ENCODE data around the gene ACACB.

The ACACB gene

DNA sequence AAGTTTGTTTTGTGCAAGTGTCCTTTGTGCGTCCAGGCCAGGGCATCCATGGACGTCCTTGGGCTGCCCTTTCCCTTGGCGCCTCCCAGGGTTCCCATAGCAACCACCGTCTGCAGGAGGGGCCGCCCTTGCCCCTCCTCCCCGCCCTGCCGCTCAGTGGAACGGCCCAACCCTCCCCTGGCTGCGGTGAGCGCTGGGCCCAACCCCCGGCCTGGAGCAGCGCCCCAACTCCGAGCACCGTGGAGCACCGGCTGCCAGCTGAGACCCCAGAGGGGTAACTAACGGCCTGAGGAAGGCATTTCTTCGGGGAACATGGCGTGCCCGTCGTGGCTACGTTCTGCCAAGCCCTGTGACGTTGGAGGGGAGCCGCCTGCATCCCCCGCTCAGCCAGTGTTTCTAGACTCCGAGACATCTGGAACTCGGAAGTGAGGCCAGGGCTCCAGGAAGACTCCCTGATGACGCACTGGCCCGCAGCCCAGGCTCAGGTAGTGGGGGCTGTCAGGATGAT is 5.3 kb upstream of the ACACB start:
- Histone ChIP-seq H3K27ac (ENCODE audit: low read length) (no peak overlapping the region), H3K4me3 (ENCODE audit: low read length) (peak overlapping the region; percentile 66; the same call in 1 of the 2 replicates), H3K9me3 (ENCODE audit: insufficient read depth, low read depth, low read length) (no peaks in the 10 kb centered on the region), H3K9ac (ENCODE audit: low read depth, low read length) (peak overlapping the region; percentile 63; the same call in 1 of the 2 replicates), H3K36me3 (ENCODE audit: insufficient read depth, low read depth, low read length) (peaks cover 42% of the 10 kb centered on the region), H3K4me1 (ENCODE audit: insufficient read depth, low read length) (peaks cover 10% of the 10 kb centered on the region; the same call in 1 of the 2 replicates), H3K27me3 (ENCODE audit: insufficient read depth, low read length) (no peaks in the 10 kb centered on the region)

- Histone ChIP-seq H3K27ac (ENCODE audit: low read length) (no peak overlapping the region), H3K9ac (ENCODE audit: low read depth, low read length) (no peak overlapping the region), H3K36me3 (ENCODE audit: insufficient read depth, low read depth, low read length) (peaks cover 25% of the 10 kb centered on the region), H3K4me3 (ENCODE audit: low read length) (no peak overlapping the region), H3K4me1 (ENCODE audit: insufficient read depth, low read length) (peaks cover 12% of the 10 kb centered on the region; the same call in 1 of the 2 replicates), H3K27me3 (ENCODE audit: insufficient read depth, low read length) (no peaks in the 10 kb centered on the region), H3K9me3 (ENCODE audit: insufficient read depth, low read depth, low read length) (no peaks in the 10 kb centered on the region)
Observed at GRCh38 chr12:109112720-109113465, 3.5 kb upstream of the ACACB start.

GRCh38 chr12:109113661-109114321 is 2.6 kb upstream of the ACACB start:
- no peaks in the 10 kb centered on the region for H3K9me3 ChIP-seq (ENCODE audit: insufficient read depth, low read depth, low read length)
- H3K4me1 ChIP-seq (ENCODE audit: insufficient read depth, low read length) = peaks cover 12% of the 10 kb centered on the region; the same call in 1 of the 2 replicates
- H3K9ac ChIP-seq (ENCODE audit: low read depth, low read length) = no peak overlapping the region
- H3K4me3 ChIP-seq (ENCODE audit: low read length) = no peak overlapping the region
- H3K27me3 ChIP-seq (ENCODE audit: insufficient read depth, low read length) = no peaks in the 10 kb centered on the region
- H3K27ac ChIP-seq (ENCODE audit: low read length) = no peak overlapping the region
- H3K36me3 ChIP-seq (ENCODE audit: insufficient read depth, low read depth, low read length) = peaks cover 16% of the 10 kb centered on the region

DNA sequence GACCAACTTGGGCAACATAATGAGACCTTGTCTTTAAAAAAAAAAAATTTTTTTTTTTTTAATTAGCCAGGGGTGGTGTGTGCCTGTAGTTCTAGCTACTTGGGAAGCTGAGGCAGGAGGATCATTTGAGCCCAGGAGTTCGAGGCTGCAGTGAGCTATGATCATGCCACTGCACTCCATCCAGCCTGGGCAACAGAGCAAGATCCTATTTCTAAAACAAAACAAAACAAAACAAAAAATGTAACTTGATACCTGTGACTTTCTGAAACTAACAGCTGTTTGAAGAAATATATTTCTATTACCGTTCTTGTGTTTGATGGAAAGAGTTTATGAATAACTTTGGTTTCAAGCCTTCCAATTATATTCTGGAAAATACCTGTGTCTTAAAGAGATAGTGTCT is 1.7 kb upstream of the ACACB start:
- Histone ChIP-seq H3K36me3 (ENCODE audit: insufficient read depth, low read depth, low read length) (peaks cover 10% of the 10 kb centered on the region), H3K4me3 (ENCODE audit: low read length) (no peak overlapping the region), H3K27me3 (ENCODE audit: insufficient read depth, low read length) (no peaks in the 10 kb centered on the region), H3K27ac (ENCODE audit: low read length) (no peak overlapping the region), H3K9me3 (ENCODE audit: insufficient read depth, low read depth, low read length) (no peaks in the 10 kb centered on the region), H3K4me1 (ENCODE audit: insufficient read depth, low read length) (peaks cover 12% of the 10 kb centered on the region; the same call in 1 of the 2 replicates), H3K9ac (ENCODE audit: low read depth, low read length) (no peak overlapping the region)

DNA sequence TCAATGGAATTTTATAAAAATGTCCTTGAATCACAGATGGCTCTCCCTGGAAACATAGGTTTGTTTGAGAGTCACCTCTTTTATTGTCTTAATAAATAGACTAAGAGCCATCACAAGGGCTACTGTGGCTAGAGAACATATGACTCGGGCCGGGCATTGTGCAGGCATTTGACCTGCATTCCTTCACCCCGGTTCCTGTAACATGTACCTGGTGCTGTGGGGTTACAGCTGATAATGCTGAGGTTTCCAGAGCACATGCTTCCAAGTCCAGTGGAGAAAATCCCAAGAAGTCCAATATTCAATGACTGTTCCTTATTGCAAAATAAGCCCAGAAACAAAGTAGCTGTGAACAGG is 1.0 kb upstream of the ACACB start:
- no peak overlapping the region for H3K27ac ChIP-seq (ENCODE audit: low read length)
- no peaks in the 10 kb centered on the region for H3K27me3 ChIP-seq (ENCODE audit: insufficient read depth, low read length)
- peaks cover 3% of the 10 kb centered on the region; the same call in 1 of the 2 replicates for H3K36me3 ChIP-seq (ENCODE audit: insufficient read depth, low read depth, low read length)
- no peak overlapping the region for H3K9ac ChIP-seq (ENCODE audit: low read depth, low read length)
- H3K9me3 ChIP-seq (ENCODE audit: insufficient read depth, low read depth, low read length) = no peaks in the 10 kb centered on the region
- no peak overlapping the region for H3K4me3 ChIP-seq (ENCODE audit: low read length)
- H3K4me1 ChIP-seq (ENCODE audit: insufficient read depth, low read length) = peaks cover 11% of the 10 kb centered on the region; the same call in 1 of the 2 replicates

DNA sequence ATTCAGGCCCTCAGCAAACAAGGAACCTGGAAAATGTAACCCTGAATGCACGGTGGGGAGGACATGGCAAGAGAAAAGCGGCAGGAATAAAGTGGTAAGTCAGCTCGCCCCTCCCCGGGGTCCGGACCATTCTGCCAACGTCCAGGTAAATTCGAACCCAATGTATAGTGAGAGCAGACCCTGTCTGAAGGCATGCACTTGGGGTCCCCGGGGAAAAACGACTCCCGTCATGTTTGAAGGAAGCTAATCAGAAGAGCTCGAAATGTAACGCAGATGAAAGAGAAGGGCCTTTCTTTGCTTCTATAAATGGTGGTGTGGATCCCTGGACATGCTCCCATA is 193 bp downstream of the ACACB start:
- peaks cover 7% of the 10 kb centered on the region; the same call in 1 of the 2 replicates for H3K4me1 ChIP-seq (ENCODE audit: insufficient read depth, low read length)
- H3K27ac ChIP-seq (ENCODE audit: low read length) = no peak overlapping the region
- H3K27me3 ChIP-seq (ENCODE audit: insufficient read depth, low read length) = no peaks in the 10 kb centered on the region
- no peak overlapping the region for H3K9ac ChIP-seq (ENCODE audit: low read depth, low read length)
- H3K4me3 ChIP-seq (ENCODE audit: low read length) = no peak overlapping the region
- H3K9me3 ChIP-seq (ENCODE audit: insufficient read depth, low read depth, low read length) = no peaks in the 10 kb centered on the region
- H3K36me3 ChIP-seq (ENCODE audit: insufficient read depth, low read depth, low read length) = no peaks in the 10 kb centered on the region

DNA sequence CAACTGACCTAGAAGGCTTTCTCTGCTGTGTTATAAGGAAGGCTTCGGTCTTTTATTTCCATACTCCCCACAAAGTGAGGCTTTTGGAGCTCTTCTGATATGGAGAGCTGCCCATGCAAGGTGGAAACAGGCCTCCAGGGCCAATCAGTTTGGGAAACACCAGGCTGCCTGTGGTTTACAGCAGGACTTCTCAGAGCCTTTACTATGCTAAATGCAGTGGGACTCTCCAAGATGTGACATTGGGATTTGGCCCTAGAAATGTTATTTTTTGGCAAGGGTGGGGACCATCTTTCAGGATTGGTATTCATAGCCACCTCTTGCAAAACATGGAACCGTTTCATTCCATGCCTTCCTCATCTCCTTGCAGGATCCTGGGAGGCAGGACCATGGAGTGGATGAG is 3.7 kb downstream of the ACACB start:
- H3K9me3 ChIP-seq (ENCODE audit: insufficient read depth, low read depth, low read length) = no peaks in the 10 kb centered on the region
- peaks cover 7% of the 10 kb centered on the region; the same call in 1 of the 2 replicates for H3K4me1 ChIP-seq (ENCODE audit: insufficient read depth, low read length)
- no peaks in the 10 kb centered on the region for H3K27me3 ChIP-seq (ENCODE audit: insufficient read depth, low read length)
- no peak overlapping the region for H3K9ac ChIP-seq (ENCODE audit: low read depth, low read length)
- no peak overlapping the region for H3K4me3 ChIP-seq (ENCODE audit: low read length)
- H3K27ac ChIP-seq (ENCODE audit: low read length) = no peak overlapping the region
- no peaks in the 10 kb centered on the region for H3K36me3 ChIP-seq (ENCODE audit: insufficient read depth, low read depth, low read length)

GRCh38 chr12:109120557-109120956 is 4.2 kb downstream of the ACACB start:
- Histone ChIP-seq H3K4me3 (ENCODE audit: low read length) (no peak overlapping the region), H3K4me1 (ENCODE audit: insufficient read depth, low read length) (peaks cover 6% of the 10 kb centered on the region; the same call in 1 of the 2 replicates), H3K9ac (ENCODE audit: low read depth, low read length) (no peak overlapping the region), H3K27ac (ENCODE audit: low read length) (no peak overlapping the region), H3K27me3 (ENCODE audit: insufficient read depth, low read length) (no peaks in the 10 kb centered on the region), H3K36me3 (ENCODE audit: insufficient read depth, low read depth, low read length) (no peaks in the 10 kb centered on the region), H3K9me3 (ENCODE audit: insufficient read depth, low read depth, low read length) (no peaks in the 10 kb centered on the region)

- Histone ChIP-seq H3K9me3 (ENCODE audit: insufficient read depth, low read depth, low read length) (no peaks in the 10 kb centered on the region), H3K36me3 (ENCODE audit: insufficient read depth, low read depth, low read length) (no peaks in the 10 kb centered on the region), H3K9ac (ENCODE audit: low read depth, low read length) (no peak overlapping the region), H3K4me3 (ENCODE audit: low read length) (no peak overlapping the region), H3K27me3 (ENCODE audit: insufficient read depth, low read length) (no peaks in the 10 kb centered on the region), H3K27ac (ENCODE audit: low read length) (no peak overlapping the region), H3K4me1 (ENCODE audit: insufficient read depth, low read length) (no peaks in the 10 kb centered on the region)
Observed at GRCh38 chr12:109121346-109121880, 5.0 kb downstream of the ACACB start.

DNA sequence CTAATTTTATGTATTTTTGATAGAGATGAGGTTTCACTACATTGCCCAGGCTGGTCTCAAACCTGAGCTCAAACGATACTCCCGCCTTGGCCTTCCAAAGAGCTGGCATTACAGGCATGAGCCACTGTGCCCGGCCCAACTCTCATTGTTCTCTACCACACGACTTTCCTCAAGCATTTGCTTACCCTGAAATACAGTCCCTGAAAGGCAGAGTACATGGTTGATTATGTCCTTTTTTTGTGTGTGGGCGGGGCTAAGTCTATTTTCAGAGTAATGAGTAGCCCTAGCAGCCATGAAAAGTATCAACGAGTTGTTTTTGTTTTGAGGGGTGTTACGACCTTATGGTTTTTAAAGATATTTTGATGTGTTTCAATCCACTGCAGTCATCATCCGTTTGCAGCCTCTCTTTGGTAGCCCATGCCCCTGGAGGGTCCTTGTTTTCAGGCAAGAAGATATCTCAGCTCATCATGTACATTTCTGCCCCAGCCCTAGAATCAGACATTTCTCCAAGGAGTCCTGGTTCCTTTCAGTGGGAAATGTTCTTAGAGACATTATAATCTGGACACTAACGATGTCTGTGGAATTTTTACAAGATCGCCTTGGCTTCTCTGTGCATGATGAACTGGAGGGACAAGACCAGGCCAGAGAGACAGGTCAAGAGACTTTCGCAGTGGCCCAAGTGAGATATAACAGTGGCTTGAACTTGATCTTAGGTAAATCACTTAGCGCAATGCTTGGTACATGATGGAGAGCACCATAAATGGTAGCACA is 8.7 kb downstream of the ACACB start:
- Histone ChIP-seq H3K27ac (ENCODE audit: low read length) (no peak overlapping the region), H3K9me3 (ENCODE audit: insufficient read depth, low read depth, low read length) (no peaks in the 10 kb centered on the region), H3K4me1 (ENCODE audit: insufficient read depth, low read length) (no peaks in the 10 kb centered on the region), H3K36me3 (ENCODE audit: insufficient read depth, low read depth, low read length) (no peaks in the 10 kb centered on the region), H3K4me3 (ENCODE audit: low read length) (no peak overlapping the region), H3K27me3 (ENCODE audit: insufficient read depth, low read length) (no peaks in the 10 kb centered on the region), H3K9ac (ENCODE audit: low read depth, low read length) (no peak overlapping the region)

- no peaks in the 10 kb centered on the region for H3K9me3 ChIP-seq (ENCODE audit: insufficient read depth, low read depth, low read length)
- no peak overlapping the region for H3K4me3 ChIP-seq (ENCODE audit: low read length)
- H3K9ac ChIP-seq (ENCODE audit: low read depth, low read length) = no peak overlapping the region
- no peak overlapping the region for H3K27ac ChIP-seq (ENCODE audit: low read length)
- no peaks in the 10 kb centered on the region for H3K27me3 ChIP-seq (ENCODE audit: insufficient read depth, low read length)
- no peaks in the 10 kb centered on the region for H3K36me3 ChIP-seq (ENCODE audit: insufficient read depth, low read depth, low read length)
- H3K4me1 ChIP-seq (ENCODE audit: insufficient read depth, low read length) = no peaks in the 10 kb centered on the region
Observed at GRCh38 chr12:109125791-109126190, 9.4 kb downstream of the ACACB start.

All from iPS-20b (cell line).